Measurements from ENCODE around the gene CNTN4.
A peak's percentile ranks its signal among the peaks of the same experiment; 100 is the strongest.

CNTN4 gene

DNA sequence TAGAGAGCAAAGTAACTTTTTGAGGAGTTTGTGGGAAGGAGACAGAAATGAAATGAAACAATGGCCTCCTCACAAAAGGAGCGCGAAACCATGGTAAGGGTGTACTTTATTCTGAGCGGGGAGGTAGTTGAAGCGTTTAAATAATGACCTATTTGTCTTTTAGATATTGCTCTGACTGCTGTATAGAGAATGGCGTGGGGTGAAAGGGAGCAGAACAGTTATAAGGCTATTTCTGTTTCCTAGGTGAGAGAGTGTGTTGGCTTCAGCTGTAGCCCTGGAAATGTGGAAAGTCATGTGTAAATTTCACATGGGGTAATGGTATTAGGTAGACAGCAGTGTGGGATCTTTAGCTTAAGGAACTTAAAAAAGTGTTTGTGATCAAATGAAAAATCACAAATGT, 54.9 kb downstream of the CNTN4 start:
- no peak for DNase-seq

DNA sequence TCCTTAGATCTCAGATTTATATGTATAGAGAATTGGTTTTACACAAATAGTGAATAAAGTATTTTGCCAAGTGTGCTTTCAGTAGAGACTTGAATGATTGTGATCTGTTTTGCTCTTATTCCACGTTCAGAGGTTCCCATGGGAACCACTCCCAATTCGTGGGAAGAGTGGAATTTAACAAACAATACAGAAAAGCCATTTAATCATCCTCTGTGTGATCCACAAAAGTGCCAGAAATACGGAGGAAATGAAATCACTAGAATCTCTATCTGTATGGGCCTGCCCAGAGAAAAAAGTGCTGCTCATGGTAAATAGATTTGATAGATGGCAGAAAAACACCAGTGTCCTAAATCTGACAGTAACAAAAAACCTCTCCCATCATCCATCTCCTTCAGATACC, 56.0 kb downstream of the CNTN4 start:
- no peak for DNase-seq

DNA sequence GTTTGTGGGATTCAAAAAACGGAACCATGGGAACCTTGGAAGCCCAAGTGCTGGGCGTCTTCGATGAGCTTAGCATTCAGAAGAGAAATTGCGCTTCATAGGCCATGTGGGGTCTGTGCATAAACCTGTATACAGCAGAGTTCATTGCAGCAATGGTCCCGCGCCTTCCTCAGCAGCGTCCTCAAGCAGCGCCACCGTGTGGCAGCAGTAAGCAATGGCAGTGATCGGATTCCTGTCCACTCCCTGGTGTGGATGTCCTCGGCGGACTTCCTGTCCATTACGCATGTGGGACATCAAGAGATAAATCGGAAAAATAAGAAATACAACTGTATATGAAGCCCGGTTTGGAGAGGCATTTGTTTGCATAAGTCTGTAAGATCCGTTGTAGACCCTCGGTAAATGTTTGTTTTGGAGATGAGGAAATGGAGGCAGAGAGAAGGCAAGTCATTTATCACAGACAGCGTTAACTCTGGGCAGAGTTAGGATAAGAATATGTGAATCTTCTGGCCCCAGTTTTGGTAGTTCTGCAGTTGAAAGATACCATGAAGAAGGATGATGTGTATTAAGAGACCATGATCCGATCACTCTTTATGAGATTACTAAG, 57.7 kb downstream of the CNTN4 start:
- peak in 1 of 2 experiments; percentile 8 for DNase-seq

DNA sequence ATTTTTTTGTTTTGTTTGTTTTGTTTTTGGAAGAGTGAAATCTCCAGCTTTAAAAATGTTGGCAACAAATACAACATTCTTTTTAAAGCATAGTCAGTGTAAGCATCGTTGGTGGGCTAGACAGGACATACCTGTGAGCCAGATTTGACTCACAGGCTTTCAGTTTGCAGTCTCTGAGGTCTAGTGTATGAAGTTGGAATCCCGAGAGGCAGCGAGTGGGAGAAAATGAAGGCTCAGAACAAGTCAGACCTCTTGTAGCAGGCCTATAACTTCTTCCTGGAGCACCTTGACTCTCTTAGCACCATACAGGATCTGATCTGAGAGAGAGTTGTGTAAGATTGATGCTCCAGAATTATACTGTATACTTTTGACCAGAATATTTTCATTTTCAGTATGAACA, 60.2 kb downstream of the CNTN4 start:
- no peak for DNase-seq

DNA sequence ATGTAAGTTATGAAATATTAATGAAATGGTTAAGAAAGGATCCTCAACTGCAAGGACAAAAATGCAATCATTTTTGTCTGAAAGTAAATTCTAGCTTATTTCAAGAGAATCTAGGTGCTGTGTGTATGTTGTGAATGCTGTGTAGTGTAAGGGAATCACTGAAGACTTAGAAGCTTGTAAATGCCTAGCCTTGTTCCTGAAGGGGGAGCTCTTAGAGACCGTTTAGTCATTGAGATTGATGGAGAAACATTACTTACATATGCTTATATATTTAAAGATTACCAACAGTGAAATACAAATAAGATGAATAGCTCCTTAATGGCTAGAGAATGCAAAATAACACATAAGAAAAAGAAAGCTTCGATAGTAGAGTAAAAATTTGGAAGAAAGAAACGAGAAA, 67.9 kb downstream of the CNTN4 start:
- DNase-seq: peak; percentile 39 to 41

DNA sequence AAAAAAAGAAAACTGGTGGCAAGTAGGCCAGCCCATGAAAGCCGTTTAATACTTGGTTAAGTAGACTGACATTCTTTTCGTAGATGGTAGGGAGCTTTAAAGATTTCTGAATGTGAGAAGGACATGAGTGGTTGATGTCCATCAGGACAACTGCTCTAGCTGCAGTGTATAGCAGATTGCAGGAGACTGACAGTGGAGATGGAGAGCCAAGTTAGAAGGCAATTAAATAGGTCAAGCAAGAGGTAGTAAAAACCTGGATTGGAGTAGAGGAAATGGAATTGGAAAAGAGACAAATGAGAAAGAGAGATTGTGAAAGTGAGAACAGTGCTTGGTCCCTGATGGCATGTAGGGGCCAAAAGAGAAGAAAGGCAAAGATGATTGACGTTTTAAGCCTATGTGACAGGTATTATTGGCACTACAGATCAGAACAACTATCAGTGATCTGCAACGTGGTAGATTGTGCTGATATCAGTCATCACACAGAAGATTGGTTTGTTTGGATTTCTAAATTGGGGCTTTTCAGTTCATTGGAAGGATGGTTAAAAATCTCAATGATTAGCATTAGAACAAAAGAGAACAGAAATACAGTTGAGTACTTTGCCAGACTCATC, 74.0 kb downstream of the CNTN4 start:
- DNase-seq: no peak

DNA sequence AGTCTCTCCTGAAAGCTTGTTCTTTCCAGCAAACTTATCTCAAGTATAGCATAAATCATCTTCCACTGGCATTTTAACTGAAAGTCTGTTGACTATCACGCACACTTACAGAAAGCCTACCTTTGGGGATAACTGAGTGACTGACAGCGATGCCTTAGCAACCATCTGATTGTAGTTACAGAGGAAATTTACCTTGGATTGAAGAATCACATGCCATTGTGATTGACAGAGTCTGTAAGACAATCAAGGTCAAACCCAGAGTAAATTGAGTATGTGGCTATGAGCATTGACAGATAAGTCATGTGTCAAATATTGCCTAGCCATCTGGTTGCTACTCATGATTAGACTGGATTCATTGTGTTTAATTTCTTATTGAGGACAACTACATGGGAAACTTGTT, 82.0 kb downstream of the CNTN4 start:
- no peak for DNase-seq

DNA sequence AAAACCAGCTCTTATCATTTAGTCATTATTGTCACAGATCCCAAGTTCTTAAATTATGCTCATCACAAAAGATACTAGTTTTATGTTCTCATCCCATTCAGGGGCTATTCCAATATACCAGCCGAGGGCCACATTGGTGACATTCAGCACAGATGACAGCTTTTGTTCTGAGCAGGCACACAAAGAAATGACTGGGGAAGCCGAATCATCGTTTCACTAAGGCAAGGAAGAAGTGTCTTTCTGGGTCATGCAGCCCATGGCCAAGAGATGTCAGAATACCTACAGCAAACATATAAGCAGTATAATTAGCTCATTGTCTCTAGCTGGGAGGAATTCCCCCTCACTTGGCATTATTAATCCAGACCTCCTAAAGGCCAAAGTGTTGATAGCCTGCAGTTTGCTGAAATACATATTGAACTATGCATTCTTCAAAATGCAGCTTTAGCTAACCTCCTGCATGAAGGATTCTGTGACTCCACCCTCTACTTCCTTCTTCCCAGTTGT, 100.2 kb downstream of the CNTN4 start:
- no peak for DNase-seq

DNA sequence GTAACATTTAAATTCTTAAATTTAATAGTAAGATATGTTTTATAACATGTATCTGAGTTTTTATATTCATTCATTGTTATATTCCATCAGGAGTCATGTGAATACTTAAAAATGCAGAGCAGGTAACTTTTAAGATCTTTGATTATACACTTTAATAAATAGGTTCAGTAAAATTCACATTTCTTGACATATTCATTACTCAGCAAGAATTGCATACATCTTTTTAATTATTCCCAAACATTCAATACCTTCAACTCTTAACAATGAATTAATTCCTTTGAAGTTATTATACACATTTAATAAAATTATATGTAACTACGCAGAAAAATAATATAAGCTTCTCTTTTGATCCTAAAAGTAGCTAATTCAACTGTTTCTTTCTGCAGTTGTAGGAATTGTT, 105.4 kb downstream of the CNTN4 start:
- DNase-seq: no peak

DNA sequence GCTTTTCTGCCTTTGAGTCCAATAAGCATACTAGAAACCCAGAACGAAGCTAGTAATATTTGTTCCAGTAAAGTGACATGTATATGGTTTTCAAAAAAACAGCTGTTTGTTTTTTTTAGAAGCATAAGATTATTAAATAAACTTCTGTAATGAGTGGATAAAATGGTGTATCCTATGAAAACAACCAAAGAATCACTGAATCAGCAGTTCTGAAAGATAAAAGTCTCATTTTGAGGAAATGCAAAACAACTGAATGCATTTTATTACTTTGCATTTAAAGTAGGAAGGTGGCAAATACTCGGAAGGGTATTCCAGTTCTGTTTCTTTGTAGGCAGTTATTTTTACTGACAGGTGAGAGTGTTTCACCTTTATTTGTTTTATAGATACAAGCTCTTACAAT, 107.0 kb downstream of the CNTN4 start:
- no peak for DNase-seq

DNA sequence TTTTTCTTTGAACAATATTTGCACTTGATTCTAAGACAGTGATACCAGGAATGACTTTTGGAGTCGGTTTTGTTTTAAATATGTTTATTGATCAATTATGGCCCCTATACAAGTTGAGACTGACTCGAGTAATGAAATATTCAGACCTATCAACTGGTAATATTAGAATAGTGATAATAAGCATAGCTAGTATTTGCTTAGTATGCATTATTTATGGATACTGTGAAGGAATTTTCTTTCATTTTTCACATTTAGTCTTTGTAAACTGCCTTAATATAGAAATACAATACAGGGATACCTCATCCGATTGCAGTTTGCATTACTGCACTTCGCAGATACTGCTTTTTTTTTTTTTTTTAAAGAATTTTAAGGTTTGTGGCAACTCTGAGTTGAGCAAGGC, 107.9 kb downstream of the CNTN4 start:
- no peak for DNase-seq

DNA sequence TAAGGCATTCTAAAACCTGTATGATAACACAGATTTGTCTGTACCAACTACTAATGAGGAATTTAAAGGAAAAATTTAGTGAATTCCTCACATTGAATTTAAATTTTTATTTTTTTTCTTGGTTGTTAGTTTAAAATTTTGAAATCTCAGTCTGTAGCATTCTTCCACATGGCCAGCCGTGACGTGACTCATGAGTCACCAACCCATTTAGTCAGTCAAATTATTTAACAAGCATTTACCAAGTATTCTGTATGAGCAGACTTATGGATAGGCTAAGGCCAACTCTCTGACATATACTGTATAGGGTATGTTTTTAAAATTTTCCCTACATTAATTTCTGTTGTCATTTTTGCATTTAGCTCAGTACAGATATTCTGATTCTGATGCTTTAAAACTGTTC, 112.9 kb downstream of the CNTN4 start:
- DNase-seq: no peak

DNA sequence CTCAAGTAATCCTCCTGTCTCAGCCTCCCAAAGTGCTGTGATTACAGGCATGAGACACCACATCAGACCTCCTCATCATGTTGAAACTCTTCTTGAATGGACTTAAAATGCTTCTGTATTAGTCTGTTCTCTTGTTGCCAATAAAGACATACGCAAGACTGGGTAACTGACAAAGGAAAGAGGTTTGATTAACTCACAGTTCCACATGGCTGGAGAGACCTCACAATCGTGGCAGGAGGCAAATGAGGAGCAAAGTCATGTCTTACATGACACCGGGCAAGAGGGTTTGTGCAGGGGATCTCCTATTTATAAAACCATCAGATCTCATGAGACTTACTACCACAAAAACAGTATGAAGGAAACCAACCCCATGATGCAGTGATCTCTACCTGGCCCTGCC, 113.5 kb downstream of the CNTN4 start:
- DNase-seq: no peak

DNA sequence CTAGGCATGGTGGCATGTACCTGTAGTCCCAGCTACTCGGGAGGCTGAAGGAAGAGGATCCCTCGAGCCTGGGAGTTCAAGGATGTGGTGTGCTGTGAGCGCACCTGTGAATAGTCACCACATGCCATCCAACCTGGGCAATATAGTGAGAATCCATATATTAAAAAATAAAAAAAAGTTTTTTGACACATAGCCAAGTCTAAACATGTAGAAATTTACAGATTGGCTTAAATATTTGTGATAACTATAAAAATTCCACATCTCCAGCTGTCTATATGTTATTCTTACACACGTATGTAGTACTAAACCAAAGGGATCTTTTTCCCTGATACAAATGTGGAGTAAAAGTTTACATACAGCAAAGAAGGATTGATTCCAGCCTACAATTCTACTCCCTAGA, 119.7 kb downstream of the CNTN4 start:
- no peak for DNase-seq

DNA sequence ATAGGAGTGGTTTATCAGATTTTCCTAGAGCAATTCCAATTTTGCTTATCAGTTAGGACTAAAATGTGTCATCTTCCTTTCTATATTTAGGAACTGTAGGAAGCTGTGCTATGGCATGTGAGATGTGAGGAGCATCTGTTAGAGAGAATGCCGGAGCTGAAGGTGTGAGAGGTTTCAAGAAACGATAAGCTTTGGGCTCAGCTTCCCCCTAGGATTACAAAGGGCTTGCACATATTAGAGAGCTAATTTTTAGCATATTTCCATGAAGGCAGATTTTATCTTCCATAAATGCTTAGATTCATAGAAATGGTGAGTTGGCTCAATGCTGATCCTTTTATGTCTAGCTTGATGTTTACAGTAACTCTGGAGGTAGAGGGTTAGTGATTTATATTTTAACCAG, 120.2 kb downstream of the CNTN4 start:
- DNase-seq: no peak

DNA sequence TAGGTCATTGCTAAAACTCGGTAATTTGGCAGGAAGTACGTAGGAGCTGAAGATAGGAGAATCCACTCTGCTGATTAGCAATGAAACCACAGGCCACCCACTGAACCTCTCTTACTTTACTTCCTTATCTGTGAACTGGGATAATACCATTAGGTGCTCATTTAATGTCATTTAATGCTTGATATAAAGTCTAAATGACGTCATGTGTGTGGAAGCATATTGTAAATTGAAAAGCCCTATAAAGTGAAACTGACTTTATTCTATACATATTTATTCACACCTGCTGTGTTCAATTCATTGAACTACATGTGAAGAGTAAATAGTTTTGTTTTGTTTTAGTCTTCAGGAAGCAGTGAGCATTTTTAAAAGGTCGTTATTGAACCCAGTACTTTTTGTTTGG, 137.5 kb downstream of the CNTN4 start:
- DNase-seq: no peak

DNA sequence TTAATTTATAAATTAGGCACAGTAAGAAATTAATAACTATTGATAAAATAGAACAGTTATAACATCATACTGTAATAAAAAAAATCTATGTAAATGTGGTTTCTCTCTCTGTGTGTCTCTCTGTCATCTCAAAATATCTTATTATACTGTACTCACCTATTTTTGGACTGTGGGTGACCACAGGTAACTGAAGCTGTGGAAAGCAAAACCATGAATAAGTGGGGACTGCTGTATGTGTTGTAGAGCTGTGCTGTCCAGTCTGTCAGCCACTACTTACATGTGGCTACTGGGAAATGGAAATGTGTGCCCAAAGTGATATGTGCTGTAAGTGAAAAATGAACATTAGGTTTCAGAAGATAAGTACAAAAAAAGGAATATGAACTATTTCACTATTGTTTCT, 145.5 kb downstream of the CNTN4 start:
- no peak for DNase-seq

DNA sequence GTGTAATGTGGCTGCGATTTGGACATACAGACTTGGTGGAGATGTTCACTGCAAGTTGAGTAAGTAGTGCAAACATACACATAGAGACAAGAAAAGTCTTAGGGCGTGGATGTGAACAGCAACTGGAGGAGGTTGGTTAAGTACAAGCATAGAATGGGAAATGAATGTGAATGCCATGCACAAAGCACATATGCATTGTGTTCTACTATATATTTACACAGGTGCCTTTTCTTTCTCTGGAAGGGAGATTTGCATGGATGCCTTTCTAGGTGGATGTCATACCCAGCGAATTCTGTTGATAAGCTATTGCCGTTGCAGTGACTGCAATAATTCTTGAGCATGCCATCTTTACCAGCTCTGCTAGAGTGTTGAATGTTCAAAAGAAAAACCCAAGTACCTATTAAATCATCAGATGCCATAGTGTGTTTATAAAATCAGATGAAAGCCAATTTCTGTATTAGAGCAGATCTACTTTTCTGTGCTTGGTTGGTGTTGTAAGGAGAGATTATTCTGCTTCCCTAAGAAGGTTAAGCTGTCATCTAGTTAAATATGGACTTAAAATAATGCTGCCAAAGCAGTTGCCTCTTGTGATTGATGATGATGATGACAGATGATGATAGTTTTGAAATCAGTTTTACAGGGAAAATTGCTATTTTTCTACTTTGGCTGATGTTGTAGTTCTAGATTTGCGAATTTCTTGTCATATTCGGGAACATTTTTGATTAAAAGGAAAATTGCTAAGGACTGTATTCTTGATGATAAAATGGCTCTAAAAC, 148.4 kb downstream of the CNTN4 start:
- DNase-seq: no peak

DNA sequence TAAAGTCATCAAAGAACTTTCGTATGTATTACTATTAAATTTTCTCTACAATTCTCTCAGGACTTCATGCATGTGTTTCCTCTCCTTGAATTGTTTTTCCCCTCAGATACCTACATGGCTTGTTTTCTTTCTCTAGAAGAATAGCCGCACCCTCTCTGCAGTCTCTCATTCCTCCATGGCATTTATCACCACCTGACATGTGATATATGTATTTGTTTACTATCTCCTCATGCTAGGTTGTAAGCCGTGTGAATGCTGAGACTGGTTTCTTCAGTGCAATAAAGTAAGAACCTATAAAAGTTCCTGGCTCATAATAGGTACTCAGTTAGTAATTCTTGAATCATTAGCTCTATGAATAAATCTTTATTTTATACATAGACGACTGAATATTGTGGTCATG, 149.2 kb downstream of the CNTN4 start:
- no peak for DNase-seq

DNA sequence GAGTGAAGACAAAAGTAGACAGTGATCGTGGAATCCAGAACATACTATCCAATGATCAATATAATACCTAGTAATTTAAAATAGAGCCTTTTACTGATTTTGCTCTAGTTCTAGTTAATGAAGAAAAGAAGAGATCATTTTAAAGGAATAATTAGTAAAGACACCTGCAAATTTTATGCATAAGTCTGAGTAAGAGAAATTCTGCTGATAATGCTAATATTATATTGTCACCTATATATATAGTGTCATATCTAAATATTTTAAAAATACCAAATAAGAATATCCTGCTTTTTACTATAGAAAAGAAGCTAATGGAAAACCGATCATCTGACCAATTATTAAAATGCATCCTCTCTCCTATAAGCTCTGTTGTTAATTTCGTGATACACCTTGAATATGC, 152.1 kb downstream of the CNTN4 start:
- no peak for DNase-seq

DNA sequence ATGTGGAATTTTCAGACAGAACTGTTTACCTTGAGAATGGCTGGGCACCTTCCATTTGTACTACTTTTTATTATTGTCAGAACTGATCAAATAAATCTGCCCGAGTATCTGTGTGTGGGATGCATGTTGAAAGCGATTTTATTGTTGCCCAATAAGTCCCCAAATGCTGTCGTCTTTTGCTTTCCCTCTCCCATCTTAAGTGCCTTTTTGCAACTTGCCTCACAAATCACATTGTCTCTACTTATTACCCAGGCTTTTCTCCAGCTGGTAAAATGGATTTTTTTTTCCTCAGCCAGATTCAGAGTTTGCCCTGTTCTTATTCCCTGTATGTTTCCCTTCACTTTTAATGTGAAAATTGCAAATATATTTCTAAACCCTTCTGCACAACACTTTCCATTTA, 163.1 kb downstream of the CNTN4 start:
- no peak for DNase-seq

DNA sequence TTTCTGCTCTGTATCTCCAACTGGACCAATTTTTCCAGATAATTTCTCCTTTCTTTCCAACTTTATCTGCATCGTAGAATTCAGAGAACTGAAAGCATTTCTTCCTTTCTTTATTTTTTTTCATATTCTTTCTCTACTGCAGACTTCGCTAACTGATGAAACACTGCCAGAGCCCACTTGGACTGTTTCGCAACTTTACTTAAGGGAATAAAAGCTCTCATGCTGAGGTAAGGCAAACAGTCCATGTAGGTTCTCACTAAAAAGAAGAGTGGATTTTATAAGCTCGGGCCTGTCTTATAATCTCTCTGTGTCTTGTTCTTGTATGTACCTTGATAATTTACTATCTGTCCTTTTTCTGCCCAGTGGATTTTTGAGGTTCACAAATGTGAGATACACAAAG, 163.5 kb downstream of the CNTN4 start:
- no peak for DNase-seq

DNA sequence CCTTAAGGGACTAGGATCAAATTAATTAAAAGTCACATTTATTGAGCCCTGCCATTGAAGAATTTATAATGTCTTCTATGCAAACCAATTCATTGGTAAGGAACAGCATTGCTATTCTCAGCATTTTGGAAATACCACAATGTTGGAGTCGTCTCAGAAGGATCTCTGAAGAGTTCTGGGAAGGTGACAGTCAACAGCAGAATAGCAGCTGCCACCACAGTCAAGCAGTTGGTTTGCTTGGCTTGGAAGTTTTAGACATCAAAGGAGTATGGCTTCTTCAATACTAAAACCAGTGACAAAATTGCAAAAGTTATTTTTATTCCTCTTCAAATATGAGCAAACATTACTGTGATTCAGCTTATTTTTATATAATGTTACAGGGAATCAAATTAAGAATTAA, 167.9 kb downstream of the CNTN4 start:
- no peak for DNase-seq

DNA sequence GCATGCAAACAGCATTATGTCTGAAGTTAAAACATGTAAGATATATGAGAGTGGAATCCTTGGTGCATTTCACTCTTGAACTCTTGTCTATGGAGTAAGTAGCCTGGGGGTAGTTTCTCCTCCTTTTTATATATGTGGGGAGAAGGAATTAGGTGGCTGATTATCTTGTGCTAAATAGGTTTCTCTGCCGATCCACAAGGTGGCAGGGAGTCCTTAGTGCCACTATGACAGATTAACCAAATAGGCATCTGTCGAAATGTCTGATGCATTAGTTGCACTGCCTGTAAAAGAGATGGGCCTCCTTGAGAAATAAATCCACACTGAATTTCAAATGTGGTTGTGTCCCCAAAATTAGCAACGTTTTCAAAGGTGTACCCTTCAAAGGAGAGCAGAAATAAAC, 170.1 kb downstream of the CNTN4 start:
- no peak for DNase-seq

Measured in Kasumi-1 (cell line).